ENCODE results near the gene TRAF3IP1. TPM values are rescaled to one million over a fixed set of nuclear protein-coding genes. Genes with fewer than 3 reads are reported as not detected.

TRAF3IP1 gene
- total RNA-seq, 2 donors from 2014 or later, result 5.4 to 10.9 TPM

- DNase-seq (no peak), ATAC-seq (no peak)
- Histone ChIP-seq H3K27me3 (no peaks in the 10 kb centered on the region), H3K27ac (no peak overlapping the region), H3K36me3 (replicated peaks in 1 of 2; ENCODE audit: insufficient read depth in 1 of 2, low read depth in 2 of 2) (no peaks in the 10 kb centered on the region), H3K4me3 (no peak overlapping the region), H3K9me3 (no peaks in the 10 kb centered on the region), H3K4me1 (no peaks in the 10 kb centered on the region)
- WGBS, 2 donors, result 92 to 93% methylated on average over 17 of the region's 17 CpGs
- intact Hi-C loops (cut with DNase I), result no loop called here
- no peak for TF ChIP-seq POLR2A (IDR thresholded peaks at IDR 0.05)
- no peak for TF ChIP-seq CTCF (IDR thresholded peaks at IDR 0.05)
Observed at GRCh38 chr2:238408615-238409340, 88.5 kb downstream of the TRAF3IP1 start.

GRCh38 chr2:238409341-238410199 is 89.3 kb downstream of the TRAF3IP1 start:
- H3K4me3 ChIP-seq, result no peak overlapping the region
- H3K36me3 ChIP-seq (replicated peaks in 1 of 2; ENCODE audit: insufficient read depth in 1 of 2, low read depth in 2 of 2), result no peaks in the 10 kb centered on the region
- no peaks in the 10 kb centered on the region for H3K4me1 ChIP-seq
- H3K27me3 ChIP-seq, result no peaks in the 10 kb centered on the region
- no peak for ATAC-seq
- no peak for DNase-seq
- TF ChIP-seq POLR2A (IDR thresholded peaks at IDR 0.05) (no peak), CTCF (IDR thresholded peaks at IDR 0.05) (no peak)
- intact Hi-C loops (cut with DNase I), result no loop called here
- WGBS, 2 donors, result 94% methylated on average over 34 of the region's 34 CpGs
- H3K27ac ChIP-seq, result no peak overlapping the region
- H3K9me3 ChIP-seq, result no peaks in the 10 kb centered on the region

GRCh38 chr2:238412067-238412767 is 91.9 kb downstream of the TRAF3IP1 start:
- no peak overlapping the region for H3K27ac ChIP-seq
- 89 to 91% methylated on average over 12 of the region's 12 CpGs for WGBS, 2 donors
- no peaks in the 10 kb centered on the region for H3K9me3 ChIP-seq
- no peak for TF ChIP-seq POLR2A (IDR thresholded peaks at IDR 0.05)
- TF ChIP-seq CTCF (IDR thresholded peaks at IDR 0.05), result no peak
- H3K36me3 ChIP-seq (replicated peaks in 1 of 2; ENCODE audit: insufficient read depth in 1 of 2, low read depth in 2 of 2), result no peaks in the 10 kb centered on the region
- H3K4me1 ChIP-seq, result no peaks in the 10 kb centered on the region
- ATAC-seq (no peak), DNase-seq (no peak)
- H3K27me3 ChIP-seq, result no peaks in the 10 kb centered on the region
- no peak overlapping the region for H3K4me3 ChIP-seq
- intact Hi-C loops (cut with DNase I), result no loop called here

- 93 to 94% methylated on average over 2 of the region's 2 CpGs for WGBS, 2 donors
- H3K9me3 ChIP-seq, result no peaks in the 10 kb centered on the region
- H3K4me1 ChIP-seq, result no peaks in the 10 kb centered on the region
- no peak overlapping the region for H3K4me3 ChIP-seq
- DNase-seq (no peak), ATAC-seq (no peak)
- no peak for TF ChIP-seq CTCF (IDR thresholded peaks at IDR 0.05)
- no peak for TF ChIP-seq POLR2A (IDR thresholded peaks at IDR 0.05)
- H3K36me3 ChIP-seq (replicated peaks in 1 of 2; ENCODE audit: insufficient read depth in 1 of 2, low read depth in 2 of 2), result no peaks in the 10 kb centered on the region
- no peaks in the 10 kb centered on the region for H3K27me3 ChIP-seq
- no peak overlapping the region for H3K27ac ChIP-seq
- intact Hi-C loops (cut with DNase I), result no loop called here
Observed at GRCh38 chr2:238413368-238413767, 93.0 kb downstream of the TRAF3IP1 start.

Data from body of pancreas (tissue), 4 donors.